ENCODE measurements around the gene REEP3. TPM values are rescaled to one million over a fixed set of nuclear protein-coding genes. Genes with fewer than 3 reads are reported as not detected.

The REEP3 gene
- polyA plus RNA-seq, 1 donor from 2014 or later = 6.9 TPM

GRCh38 chr10:63622097-63622496 is 100.9 kb downstream of the REEP3 start:
- Histone ChIP-seq H3K9ac (ENCODE audit: low read length) (no peak overlapping the region), H3K9me3 (ENCODE audit: low read length) (no peaks in the 10 kb centered on the region), H3F3A (ENCODE audit: insufficient read depth, low read length, poor library complexity, severe bottlenecking) (no peaks in the 10 kb centered on the region), H3K4me3 (ENCODE audit: low read length) (no peak overlapping the region), H3K79me2 (replicated peaks; ENCODE audit: insufficient read depth, low read length) (no peaks in the 10 kb centered on the region), H3K9me2 (ENCODE audit: insufficient read depth, low read length) (no peaks in the 10 kb centered on the region), H4K20me1 (ENCODE audit: insufficient read depth) (no peaks in the 10 kb centered on the region), H3K27me3 (ENCODE audit: insufficient read depth, low read depth, low read length) (no peaks in the 10 kb centered on the region), H3K36me3 (ENCODE audit: insufficient read depth, low read length) (no peaks in the 10 kb centered on the region), H3K4me2 (ENCODE audit: low read length) (no peak overlapping the region), H3K27ac (ENCODE audit: low read length) (no peak overlapping the region), H2AFZ (ENCODE audit: low read depth, low read length) (no peak overlapping the region)
- TF ChIP-seq POLR2AphosphoS5 (IDR thresholded peaks at IDR 0.05) (no peak), TAF1 (IDR thresholded peaks at IDR 0.05; ENCODE audit: low read depth) (no peak), RAD21 (conservative IDR thresholded peaks at IDR 0.05) (no peak)
- TF ChIP-seq, protein P1, sequence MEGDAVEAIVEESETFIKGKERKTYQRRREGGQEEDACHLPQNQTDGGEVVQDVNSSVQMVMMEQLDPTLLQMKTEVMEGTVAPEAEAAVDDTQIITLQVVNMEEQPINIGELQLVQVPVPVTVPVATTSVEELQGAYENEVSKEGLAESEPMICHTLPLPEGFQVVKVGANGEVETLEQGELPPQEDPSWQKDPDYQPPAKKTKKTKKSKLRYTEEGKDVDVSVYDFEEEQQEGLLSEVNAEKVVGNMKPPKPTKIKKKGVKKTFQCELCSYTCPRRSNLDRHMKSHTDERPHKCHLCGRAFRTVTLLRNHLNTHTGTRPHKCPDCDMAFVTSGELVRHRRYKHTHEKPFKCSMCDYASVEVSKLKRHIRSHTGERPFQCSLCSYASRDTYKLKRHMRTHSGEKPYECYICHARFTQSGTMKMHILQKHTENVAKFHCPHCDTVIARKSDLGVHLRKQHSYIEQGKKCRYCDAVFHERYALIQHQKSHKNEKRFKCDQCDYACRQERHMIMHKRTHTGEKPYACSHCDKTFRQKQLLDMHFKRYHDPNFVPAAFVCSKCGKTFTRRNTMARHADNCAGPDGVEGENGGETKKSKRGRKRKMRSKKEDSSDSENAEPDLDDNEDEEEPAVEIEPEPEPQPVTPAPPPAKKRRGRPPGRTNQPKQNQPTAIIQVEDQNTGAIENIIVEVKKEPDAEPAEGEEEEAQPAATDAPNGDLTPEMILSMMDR (IDR thresholded peaks at IDR 0.05; ENCODE audit: poor library complexity, severe bottlenecking) = no peak

DNA sequence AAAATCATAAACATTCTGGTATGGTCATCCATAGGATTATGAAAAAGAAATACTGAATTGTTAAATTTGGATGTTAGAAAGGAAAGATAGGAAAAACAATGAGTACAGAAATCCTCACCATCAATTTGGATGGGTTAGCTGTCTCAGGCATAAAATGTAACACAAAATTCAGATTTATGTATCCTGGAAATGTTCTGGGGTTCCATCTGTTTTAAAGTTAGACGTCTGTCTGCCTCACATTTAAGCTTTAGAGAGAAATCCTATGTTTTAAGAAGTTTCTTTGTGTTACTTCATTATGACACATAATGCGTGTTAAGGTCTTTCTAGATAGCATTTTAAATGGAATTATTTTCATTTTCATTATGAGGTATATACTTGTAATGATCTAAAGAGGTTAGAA is 103.5 kb downstream of the REEP3 start:
- Histone ChIP-seq H3K4me2 (ENCODE audit: low read length) (no peak overlapping the region), H3K27me3 (ENCODE audit: insufficient read depth, low read depth, low read length) (no peaks in the 10 kb centered on the region), H3K27ac (ENCODE audit: low read length) (no peak overlapping the region), H3K9me3 (ENCODE audit: low read length) (no peaks in the 10 kb centered on the region), H4K20me1 (ENCODE audit: insufficient read depth) (no peaks in the 10 kb centered on the region), H3K36me3 (ENCODE audit: insufficient read depth, low read length) (no peaks in the 10 kb centered on the region), H3K4me3 (ENCODE audit: low read length) (no peak overlapping the region), H2AFZ (ENCODE audit: low read depth, low read length) (no peak overlapping the region), H3K9me2 (ENCODE audit: insufficient read depth, low read length) (no peaks in the 10 kb centered on the region), H3K9ac (ENCODE audit: low read length) (no peak overlapping the region), H3F3A (ENCODE audit: insufficient read depth, low read length, poor library complexity, severe bottlenecking) (peaks cover 3% of the 10 kb centered on the region), H3K79me2 (replicated peaks; ENCODE audit: insufficient read depth, low read length) (no peaks in the 10 kb centered on the region)
- TF ChIP-seq EP300 (conservative IDR thresholded peaks at IDR 0.05; ENCODE audit: poor library complexity, severe bottlenecking) (no peak), EZH2 (IDR thresholded peaks at IDR 0.05; ENCODE audit: borderline replicate concordance, insufficient read depth, low read length, poor library complexity, severe bottlenecking) (no peak), MXI1 (conservative IDR thresholded peaks at IDR 0.05; ENCODE audit: poor library complexity, severe bottlenecking) (no peak), REST (IDR thresholded peaks at IDR 0.05; ENCODE audit: borderline replicate concordance) (no peak), TAF1 (IDR thresholded peaks at IDR 0.05; ENCODE audit: low read depth) (no peak), SMC3 (conservative IDR thresholded peaks at IDR 0.05; ENCODE audit: poor library complexity) (no peak), RAD21 (conservative IDR thresholded peaks at IDR 0.05) (no peak), POLR2AphosphoS5 (IDR thresholded peaks at IDR 0.05) (no peak)
- TF ChIP-seq, protein P1 (IDR thresholded peaks at IDR 0.05; ENCODE audit: poor library complexity, severe bottlenecking) = no peak
